DND-41 (cell line): ENCODE results near the gene PNN.
A peak's percentile ranks its signal among the peaks of the same experiment; 100 is the strongest.

ENCODE experiments used
- ATAC-seq: fragments of 200-7000 bp; cut with Tn5 transposase; 3 replicates; pipeline ENCODE4 v1.9.1; 2021; ENCODE audit warnings: low read depth; ENCODE audit not compliant: insufficient read depth
- DNase-seq: peaks from one replicate; pipeline ENCODE4 v3.0.0-alpha.2; 2020
- H2AFZ ChIP-seq: 2 replicates; pipeline ENCODE4 v1.6.0; 2012; ENCODE audit warnings: low read depth, low read length
- H3K27ac ChIP-seq: 2 replicates; pipeline ENCODE4 v1.5.1; 2012; ENCODE audit warnings: low read length, inconsistent platforms
- H3K27me3 ChIP-seq: fragments of 200-600 bp; sonication (generic); 2 replicates; pipeline ENCODE4 v1.6.0; 2012; ENCODE audit warnings: low read length, mild to moderate bottlenecking, inconsistent platforms; ENCODE audit not compliant: insufficient read depth, poor library complexity
- H3K36me3 ChIP-seq: 2 replicates; pipeline ENCODE4 v1.5.1; 2012; ENCODE audit warnings: low read length, inconsistent platforms; ENCODE audit not compliant: insufficient read depth
- H3K4me1 ChIP-seq: 2 replicates; pipeline ENCODE4 v1.5.1; 2012; ENCODE audit warnings: mild to moderate bottlenecking, low read length; ENCODE audit not compliant: insufficient read depth
- H3K4me2 ChIP-seq: 2 replicates; pipeline ENCODE4 v1.6.0; 2012; ENCODE audit warnings: mild to moderate bottlenecking, moderate library complexity, low read length, inconsistent platforms; ENCODE audit not compliant: insufficient read depth
- H3K4me3 ChIP-seq, 2 experiments: fragments of 200-600 bp in 1 of 2; shearing (Covaris generic) in 1 of 2; 2 replicates each; pipeline ENCODE4 v1.5.1; 2012 to 2016; ENCODE audit warnings: inconsistent platforms in 2 of 2, low read length in 2 of 2, mild to moderate bottlenecking in 2 of 2, low read depth in 1 of 2, moderate library complexity in 1 of 2
- H3K79me2 ChIP-seq: 2 replicates; pipeline ENCODE4 v1.6.0; 2012; ENCODE audit warnings: low read length, inconsistent platforms; ENCODE audit not compliant: insufficient read depth
- H3K9ac ChIP-seq: 2 replicates; pipeline ENCODE4 v1.6.0; 2012; ENCODE audit warnings: low read depth, mild to moderate bottlenecking, inconsistent platforms, low read length, moderate library complexity
- H3K9me3 ChIP-seq: 2 replicates; pipeline ENCODE4 v1.5.1; 2012; ENCODE audit warnings: low read length, moderate library complexity, mild to moderate bottlenecking, inconsistent platforms; ENCODE audit not compliant: insufficient read depth, severe bottlenecking
- H4K20me1 ChIP-seq: 2 replicates; pipeline ENCODE4 v1.6.0; 2012; ENCODE audit warnings: low read length; ENCODE audit not compliant: insufficient read depth
- EZH2 ChIP-seq: IDR thresholded peaks from 3 replicates; pipeline ENCODE4 v1.6.1; 2012; ENCODE audit warnings: borderline replicate concordance, low read depth, mild to moderate bottlenecking, moderate library complexity, low read length, inconsistent platforms; ENCODE audit not compliant: severe bottlenecking
- TF ChIP-seq, protein P1 (sequence below): IDR thresholded peaks from 2 replicates; pipeline ENCODE4 v1.5.1; 2012; ENCODE audit warnings: borderline replicate concordance, low read length, moderate library complexity, mild to moderate bottlenecking; ENCODE audit not compliant: poor library complexity, severe bottlenecking; ENCODE audit errors: extremely low read depth

Gene PNN

DNA sequence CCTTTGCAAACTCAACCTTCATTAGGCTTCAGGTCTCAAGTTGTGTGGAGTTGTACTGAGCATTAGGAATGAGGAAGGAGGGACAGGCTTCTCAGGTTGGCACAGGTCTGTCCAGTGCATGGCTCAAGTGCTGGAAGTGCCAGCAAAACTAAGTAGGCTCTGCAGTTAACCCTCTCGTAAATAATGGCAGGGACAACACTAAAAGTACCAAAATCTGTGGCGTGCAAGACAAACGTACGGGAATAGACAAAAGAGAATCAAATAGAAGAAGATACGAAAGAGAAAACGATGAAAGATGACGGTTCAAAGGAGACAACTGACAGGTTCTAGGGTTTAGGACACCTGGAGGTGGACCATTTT, 5.5 kb upstream of the PNN start:
- ATAC-seq = 0 out of 3 replicates have a peak, but pooled peaks have one; percentile 1
- Histone ChIP-seq H3K27ac (peak overlapping the region; percentile 96), H3K4me1 (peaks cover 50% of the 10 kb centered on the region), H3K4me3 (peak overlapping the region; percentile 87 to 88), H3K36me3 (peaks cover 4% of the 10 kb centered on the region; the same call in 1 of the 2 replicates), H3K9ac (peak overlapping the region; percentile 85), H4K20me1 (no peaks in the 10 kb centered on the region), H3K4me2 (peak overlapping the region; percentile 96), H3K27me3 (no peaks in the 10 kb centered on the region), H3K9me3 (no peaks in the 10 kb centered on the region), H2AFZ (peak overlapping the region; percentile 87), H3K79me2 (peaks cover 56% of the 10 kb centered on the region)
- TF ChIP-seq, protein P1, sequence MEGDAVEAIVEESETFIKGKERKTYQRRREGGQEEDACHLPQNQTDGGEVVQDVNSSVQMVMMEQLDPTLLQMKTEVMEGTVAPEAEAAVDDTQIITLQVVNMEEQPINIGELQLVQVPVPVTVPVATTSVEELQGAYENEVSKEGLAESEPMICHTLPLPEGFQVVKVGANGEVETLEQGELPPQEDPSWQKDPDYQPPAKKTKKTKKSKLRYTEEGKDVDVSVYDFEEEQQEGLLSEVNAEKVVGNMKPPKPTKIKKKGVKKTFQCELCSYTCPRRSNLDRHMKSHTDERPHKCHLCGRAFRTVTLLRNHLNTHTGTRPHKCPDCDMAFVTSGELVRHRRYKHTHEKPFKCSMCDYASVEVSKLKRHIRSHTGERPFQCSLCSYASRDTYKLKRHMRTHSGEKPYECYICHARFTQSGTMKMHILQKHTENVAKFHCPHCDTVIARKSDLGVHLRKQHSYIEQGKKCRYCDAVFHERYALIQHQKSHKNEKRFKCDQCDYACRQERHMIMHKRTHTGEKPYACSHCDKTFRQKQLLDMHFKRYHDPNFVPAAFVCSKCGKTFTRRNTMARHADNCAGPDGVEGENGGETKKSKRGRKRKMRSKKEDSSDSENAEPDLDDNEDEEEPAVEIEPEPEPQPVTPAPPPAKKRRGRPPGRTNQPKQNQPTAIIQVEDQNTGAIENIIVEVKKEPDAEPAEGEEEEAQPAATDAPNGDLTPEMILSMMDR = no peak
- TF ChIP-seq EZH2 = no peak
- DNase-seq = no peak

DNA sequence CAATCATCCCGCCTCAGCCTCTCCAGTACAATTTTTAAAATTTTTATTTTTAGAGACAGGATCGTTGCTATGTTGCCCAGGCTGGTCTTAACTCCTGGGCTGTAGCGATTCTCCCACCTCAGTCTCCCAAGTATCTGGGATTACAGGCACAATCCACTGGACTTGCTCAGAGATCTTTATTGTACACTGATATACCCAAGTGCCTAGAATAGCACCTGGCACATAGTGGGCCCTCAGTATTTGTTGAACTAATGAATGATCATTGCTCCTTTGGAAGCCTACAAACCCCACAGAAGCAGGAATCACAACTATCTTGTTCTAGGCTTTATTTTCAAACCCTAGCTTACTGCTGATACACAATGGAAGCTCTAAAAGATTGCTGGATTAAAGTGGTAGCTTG, 1.9 kb upstream of the PNN start:
- DNase-seq (no peak), ATAC-seq (no peak)
- Histone ChIP-seq H3K27me3 (no peaks in the 10 kb centered on the region), H3K79me2 (peaks cover 57% of the 10 kb centered on the region), H3K4me1 (peaks cover 55% of the 10 kb centered on the region), H3K4me2 (no peak overlapping the region), H3K36me3 (peaks cover 28% of the 10 kb centered on the region), H4K20me1 (peaks cover 18% of the 10 kb centered on the region), H3K4me3 (no peak overlapping the region), H3K27ac (no peak overlapping the region), H3K9ac (no peak overlapping the region), H3K9me3 (no peaks in the 10 kb centered on the region), H2AFZ (no peak overlapping the region)
- no peak for TF ChIP-seq EZH2
- TF ChIP-seq, protein P1 = no peak

DNA sequence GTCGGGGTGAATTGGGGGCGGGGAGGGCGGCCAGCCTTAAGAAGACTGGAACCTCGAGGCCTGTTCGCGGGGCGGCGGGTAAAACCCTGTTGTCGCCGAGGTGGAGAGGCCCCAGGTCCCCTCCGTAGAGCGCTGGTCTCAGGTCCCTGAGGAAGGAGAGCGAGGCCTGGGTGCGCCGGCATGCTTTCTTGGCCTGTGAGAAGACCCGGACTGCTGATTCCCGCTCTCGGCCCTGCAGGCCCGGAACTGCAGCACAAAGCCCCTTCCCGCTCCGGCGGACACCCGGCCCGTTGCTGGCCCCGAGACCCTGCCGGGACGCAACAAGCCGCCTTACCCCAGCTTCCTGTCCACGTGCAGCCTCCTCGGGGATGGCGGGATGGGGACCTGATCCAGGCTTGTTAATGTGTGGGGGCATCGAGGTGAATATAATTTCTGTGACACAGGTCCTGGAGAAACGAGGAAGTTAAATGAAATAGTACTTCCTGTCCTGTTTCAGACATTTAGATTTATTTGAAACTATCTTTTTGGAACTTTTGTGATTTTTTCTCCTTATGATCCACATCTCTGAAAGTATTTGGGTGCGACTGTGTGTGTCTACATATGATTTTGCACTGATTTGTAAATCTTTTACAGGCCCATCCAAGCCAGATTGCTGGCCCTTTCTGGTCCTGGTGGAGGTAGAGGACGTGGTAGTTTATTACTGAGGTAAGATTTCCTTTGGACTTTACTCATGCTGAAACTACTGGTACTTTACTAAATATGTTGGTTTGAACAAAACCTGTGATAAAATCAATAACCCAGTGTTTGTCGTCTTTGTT, 600 bp downstream of the PNN start:
- Histone ChIP-seq H3K27ac (peak overlapping the region; percentile 93), H2AFZ (peak overlapping the region; percentile 76), H3K79me2 (peaks cover 48% of the 10 kb centered on the region), H3K36me3 (peaks cover 53% of the 10 kb centered on the region), H3K4me3 (peak overlapping the region; percentile 89 to 90), H4K20me1 (peaks cover 31% of the 10 kb centered on the region), H3K4me1 (peaks cover 42% of the 10 kb centered on the region), H3K4me2 (peak overlapping the region; percentile 85), H3K9me3 (no peaks in the 10 kb centered on the region), H3K9ac (peak overlapping the region; percentile 89), H3K27me3 (no peaks in the 10 kb centered on the region)
- ATAC-seq = peak; percentile 2
- peak; percentile 56 for DNase-seq
- TF ChIP-seq, protein P1 = no peak
- TF ChIP-seq EZH2 = no peak
